Measurements from ENCODE around the gene RBP2. TPM values are rescaled to one million over a fixed set of nuclear protein-coding genes. Genes with fewer than 3 reads are reported as not detected.

RBP2 gene
- total and polyA plus RNA-seq, 3 experiments from 2014 or later: not detected

DNA sequence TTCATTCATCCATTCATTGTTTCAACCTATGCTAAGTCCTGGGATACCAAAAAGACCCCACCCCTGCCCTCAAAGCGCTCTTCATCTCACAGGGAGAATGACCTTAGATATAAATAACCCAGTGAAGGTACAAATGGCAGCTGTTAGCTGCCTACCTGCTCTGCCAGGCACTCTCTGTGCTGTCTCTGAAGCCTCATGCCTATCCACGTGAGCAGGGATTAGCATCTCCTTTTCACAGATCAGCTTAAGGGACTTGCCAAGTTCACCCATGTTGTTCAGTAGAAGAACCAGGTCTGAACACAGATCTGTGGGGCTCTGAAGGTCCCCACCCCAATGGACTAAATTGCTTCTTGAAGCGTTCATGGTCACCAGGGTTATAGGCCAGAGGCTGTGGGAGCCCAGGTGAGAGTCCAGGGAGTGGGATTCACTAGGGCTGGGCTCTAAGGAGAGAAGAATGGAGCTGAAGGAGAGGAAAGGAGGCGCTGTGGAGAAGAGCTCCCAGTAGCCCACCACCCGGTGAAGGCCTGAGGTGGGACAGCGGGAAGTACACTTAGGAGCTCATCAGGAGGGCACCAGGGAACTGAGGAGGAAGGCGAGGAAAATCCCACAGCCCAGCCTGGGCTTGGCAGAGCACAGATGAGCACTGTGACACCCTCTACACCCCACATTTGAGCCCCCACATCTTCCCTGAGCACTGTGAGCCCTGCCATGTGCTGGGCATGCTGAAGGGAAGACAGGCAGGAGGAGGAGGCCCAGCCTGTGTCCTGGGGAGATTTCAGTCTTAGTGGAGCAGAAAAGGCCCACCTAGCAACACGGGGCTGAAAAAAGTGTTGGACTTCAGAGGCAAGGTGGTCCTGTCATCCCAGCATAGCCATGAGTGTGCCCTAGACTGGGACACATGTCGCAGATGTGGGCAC, 42.9 kb upstream of the RBP2 start:
- peaks cover 5 to 6% of the 10 kb centered on the region in 2 donors for H3K27me3 Mint-ChIP-seq
- Histone ChIP-seq H3K4me3 (ENCODE audit: low read length) (no peak overlapping the region), H3K27me3 (ENCODE audit: insufficient read depth, low read length, poor library complexity, severe bottlenecking) (peaks cover 4% of the 10 kb centered on the region), H3K9me3 (ENCODE audit: low read length) (no peaks in the 10 kb centered on the region), H3K4me1 (ENCODE audit: insufficient read depth, low read length) (no peaks in the 10 kb centered on the region), H3K27ac (ENCODE audit: low read depth, low read length) (no peak overlapping the region), H3K36me3 (ENCODE audit: insufficient read depth, low read length) (no peaks in the 10 kb centered on the region)
- DNase-seq: no peak
- H3K9me3 Mint-ChIP-seq: no peaks in the 10 kb centered on the region
- no peak overlapping the region for H3K27ac Mint-ChIP-seq
- no peaks in the 10 kb centered on the region for H3K36me3 Mint-ChIP-seq
- POLR2A ChIA-PET: no interaction called here
- H3K4me1 Mint-ChIP-seq: no peaks in the 10 kb centered on the region
- H3K4me3 Mint-ChIP-seq: no peak overlapping the region
- CTCF ChIA-PET: no interaction called here

DNA sequence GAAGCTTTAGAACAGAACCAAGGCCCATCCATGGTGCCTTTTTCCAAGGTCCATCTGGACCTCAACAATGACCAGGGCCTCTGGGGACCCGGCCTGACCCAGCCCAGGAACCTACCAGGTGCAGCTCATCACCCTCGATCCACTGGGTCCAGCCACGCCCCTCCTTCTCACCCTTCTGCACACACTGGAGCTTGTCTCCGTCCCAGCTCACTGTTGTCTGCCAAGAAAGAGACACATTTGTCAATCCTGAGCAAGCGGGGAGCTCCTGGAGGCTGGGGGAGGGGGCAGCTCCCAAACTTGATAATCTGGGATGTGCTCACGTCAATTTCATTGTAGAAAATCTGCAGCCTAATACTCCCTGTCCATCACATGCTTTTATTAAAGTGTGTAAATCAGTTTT, 42.0 kb upstream of the RBP2 start:
- H3K27ac ChIP-seq (ENCODE audit: low read depth, low read length): no peak overlapping the region
- no peaks in the 10 kb centered on the region for H3K9me3 ChIP-seq (ENCODE audit: low read length)
- ChIA-PET POLR2A (no interaction called here), CTCF (no interaction called here)
- no peak overlapping the region for H3K27ac Mint-ChIP-seq
- H3K4me1 Mint-ChIP-seq: no peaks in the 10 kb centered on the region
- H3K36me3 Mint-ChIP-seq: no peaks in the 10 kb centered on the region
- H3K36me3 ChIP-seq (ENCODE audit: insufficient read depth, low read length): no peaks in the 10 kb centered on the region
- H3K4me3 Mint-ChIP-seq: no peak overlapping the region
- H3K27me3 Mint-ChIP-seq: peaks cover 4 to 6% of the 10 kb centered on the region in 2 donors
- no peak for DNase-seq
- peaks cover 0 to 2% (median 0%) of the 10 kb centered on the region in 5 donors for H3K9me3 Mint-ChIP-seq
- no peaks in the 10 kb centered on the region for H3K4me1 ChIP-seq (ENCODE audit: insufficient read depth, low read length)
- no peak overlapping the region for H3K4me3 ChIP-seq (ENCODE audit: low read length)
- peaks cover 4% of the 10 kb centered on the region for H3K27me3 ChIP-seq (ENCODE audit: insufficient read depth, low read length, poor library complexity, severe bottlenecking)

DNA sequence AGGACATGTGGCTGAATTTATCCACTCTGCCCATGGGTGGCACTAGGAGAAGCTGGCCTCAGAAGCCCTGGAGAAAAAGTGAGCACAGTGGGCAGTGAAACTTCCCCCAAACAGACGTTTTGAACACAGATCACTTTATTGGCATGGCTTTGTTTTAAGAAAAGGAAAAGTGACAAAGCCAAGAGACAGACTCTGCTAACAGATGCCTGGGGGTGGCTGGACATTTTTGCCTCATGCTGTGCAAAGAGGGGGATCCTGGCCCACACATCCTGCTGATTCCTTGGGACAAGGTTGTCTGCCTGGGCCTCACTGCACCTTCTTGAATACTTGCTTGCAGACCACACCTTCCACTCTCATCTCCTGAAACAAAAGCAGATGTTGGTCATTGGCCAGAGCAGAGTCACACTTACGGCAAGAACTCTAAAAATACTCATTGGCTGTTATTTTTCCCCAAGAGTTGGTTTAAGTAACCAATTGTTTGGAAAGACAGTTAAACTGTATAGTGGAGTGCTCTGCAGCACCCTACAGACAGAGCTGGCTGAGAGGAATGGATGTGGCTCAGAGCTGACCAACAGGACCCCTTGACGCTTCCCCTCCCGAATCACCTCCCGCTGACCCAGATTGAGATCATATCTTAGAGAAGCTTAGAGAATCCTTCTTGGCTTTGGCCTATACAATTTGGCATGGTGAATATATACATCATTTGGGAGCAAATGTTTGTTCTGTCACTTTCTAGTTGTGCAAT, 41.2 kb upstream of the RBP2 start:
- H3K4me1 Mint-ChIP-seq: no peaks in the 10 kb centered on the region
- Histone ChIP-seq H3K4me1 (ENCODE audit: insufficient read depth, low read length) (no peaks in the 10 kb centered on the region), H3K36me3 (ENCODE audit: insufficient read depth, low read length) (no peaks in the 10 kb centered on the region), H3K9me3 (ENCODE audit: low read length) (no peaks in the 10 kb centered on the region), H3K4me3 (ENCODE audit: low read length) (no peak overlapping the region), H3K27ac (ENCODE audit: low read depth, low read length) (no peak overlapping the region), H3K27me3 (ENCODE audit: insufficient read depth, low read length, poor library complexity, severe bottlenecking) (peaks cover 4% of the 10 kb centered on the region)
- H3K4me3 Mint-ChIP-seq: no peak overlapping the region
- no peaks in the 10 kb centered on the region for H3K36me3 Mint-ChIP-seq
- no peak for DNase-seq
- peaks cover 0 to 2% (median 0%) of the 10 kb centered on the region in 5 donors for H3K9me3 Mint-ChIP-seq
- ChIA-PET POLR2A (no interaction called here), CTCF (no interaction called here)
- H3K27me3 Mint-ChIP-seq: peaks cover 4 to 6% of the 10 kb centered on the region in 2 donors
- no peak overlapping the region for H3K27ac Mint-ChIP-seq

DNA sequence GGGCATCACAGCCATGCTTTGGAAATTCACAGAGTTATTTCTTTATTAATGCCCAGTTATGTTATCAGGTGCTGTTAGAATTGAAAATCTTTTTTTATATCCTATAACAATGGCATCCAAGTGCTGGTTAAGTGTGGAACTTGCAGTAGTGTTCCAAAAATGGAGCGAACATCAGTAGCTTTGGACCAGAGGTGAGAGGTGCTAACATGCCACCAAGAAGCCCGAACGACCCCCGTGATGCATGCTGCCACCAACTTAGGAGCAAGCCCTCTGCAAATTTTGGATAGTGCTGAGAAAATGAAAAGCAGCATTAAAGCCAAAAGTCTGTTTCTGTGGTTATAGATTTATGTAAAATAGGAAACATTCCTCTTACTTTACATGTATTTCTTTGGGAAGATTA, 38.4 kb upstream of the RBP2 start:
- Histone ChIP-seq H3K27me3 (ENCODE audit: insufficient read depth, low read length, poor library complexity, severe bottlenecking) (peaks cover 4% of the 10 kb centered on the region), H3K36me3 (ENCODE audit: insufficient read depth, low read length) (no peaks in the 10 kb centered on the region), H3K4me3 (ENCODE audit: low read length) (no peak overlapping the region), H3K9me3 (ENCODE audit: low read length) (no peaks in the 10 kb centered on the region), H3K27ac (ENCODE audit: low read depth, low read length) (no peak overlapping the region), H3K4me1 (ENCODE audit: insufficient read depth, low read length) (no peaks in the 10 kb centered on the region)
- H3K27ac Mint-ChIP-seq: no peak overlapping the region
- CTCF ChIA-PET: no interaction called here
- DNase-seq: no peak
- H3K36me3 Mint-ChIP-seq: no peaks in the 10 kb centered on the region
- H3K4me1 Mint-ChIP-seq: no peaks in the 10 kb centered on the region
- POLR2A ChIA-PET: no interaction called here
- H3K9me3 Mint-ChIP-seq: peaks cover 0 to 2% (median 0%) of the 10 kb centered on the region in 5 donors
- peaks cover 4 to 6% of the 10 kb centered on the region in 2 donors for H3K27me3 Mint-ChIP-seq
- no peak overlapping the region for H3K4me3 Mint-ChIP-seq

DNA sequence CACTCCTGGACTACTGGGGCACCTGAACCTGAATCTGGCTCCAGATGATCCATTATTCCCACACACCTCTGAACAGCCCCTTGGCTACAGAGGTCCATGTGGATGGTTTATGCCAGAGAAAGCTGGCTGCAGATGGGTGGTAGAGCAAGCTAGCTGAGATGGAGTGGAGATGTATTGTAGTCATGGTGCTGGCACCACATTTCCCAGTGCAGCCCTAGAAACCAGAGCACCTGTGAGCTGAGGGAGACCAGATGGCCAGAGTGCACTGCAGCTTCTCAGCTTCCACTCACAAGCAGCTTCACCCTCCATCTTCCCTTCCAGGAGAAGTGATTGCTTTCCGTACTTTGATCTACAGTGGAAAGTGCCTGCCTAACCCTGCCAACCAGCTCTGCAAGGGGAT, 33.3 kb upstream of the RBP2 start:
- H3K36me3 ChIP-seq (ENCODE audit: insufficient read depth, low read length): no peaks in the 10 kb centered on the region
- no peak for DNase-seq
- H3K4me1 ChIP-seq (ENCODE audit: insufficient read depth, low read length): no peaks in the 10 kb centered on the region
- H3K4me3 Mint-ChIP-seq: no peak overlapping the region
- POLR2A ChIA-PET: no interaction called here
- H3K4me1 Mint-ChIP-seq: no peaks in the 10 kb centered on the region
- no peaks in the 10 kb centered on the region for H3K27me3 Mint-ChIP-seq
- no peaks in the 10 kb centered on the region for H3K9me3 ChIP-seq (ENCODE audit: low read length)
- H3K27me3 ChIP-seq (ENCODE audit: insufficient read depth, low read length, poor library complexity, severe bottlenecking): no peaks in the 10 kb centered on the region
- H3K27ac Mint-ChIP-seq: no peak overlapping the region
- H3K36me3 Mint-ChIP-seq: no peaks in the 10 kb centered on the region
- peaks cover 0 to 2% (median 0%) of the 10 kb centered on the region in 5 donors for H3K9me3 Mint-ChIP-seq
- no peak overlapping the region for H3K4me3 ChIP-seq (ENCODE audit: low read length)
- CTCF ChIA-PET: no interaction called here
- H3K27ac ChIP-seq (ENCODE audit: low read depth, low read length): no peak overlapping the region

DNA sequence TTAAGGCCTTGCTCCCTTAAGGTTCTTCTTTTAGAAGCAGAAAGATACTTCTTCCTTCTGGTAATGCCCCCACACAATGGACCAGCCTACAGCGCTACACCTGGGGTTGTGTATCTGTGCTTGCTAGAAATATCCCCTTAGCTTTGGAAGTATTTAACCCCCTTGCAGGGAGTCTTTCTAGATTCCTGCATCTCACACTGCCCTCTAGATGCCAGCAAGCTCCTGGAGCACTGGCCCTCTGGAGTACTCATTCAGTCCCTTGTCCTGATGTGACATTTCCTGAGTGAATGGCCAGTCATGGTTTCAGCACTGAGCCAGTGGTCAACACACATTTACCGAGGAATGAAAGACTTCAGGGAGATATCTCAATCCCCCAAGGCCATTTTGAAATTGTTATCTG, 30.4 kb upstream of the RBP2 start:
- ChIA-PET POLR2A (no interaction called here), CTCF (no interaction called here)
- no peak overlapping the region for H3K27ac Mint-ChIP-seq

DNA sequence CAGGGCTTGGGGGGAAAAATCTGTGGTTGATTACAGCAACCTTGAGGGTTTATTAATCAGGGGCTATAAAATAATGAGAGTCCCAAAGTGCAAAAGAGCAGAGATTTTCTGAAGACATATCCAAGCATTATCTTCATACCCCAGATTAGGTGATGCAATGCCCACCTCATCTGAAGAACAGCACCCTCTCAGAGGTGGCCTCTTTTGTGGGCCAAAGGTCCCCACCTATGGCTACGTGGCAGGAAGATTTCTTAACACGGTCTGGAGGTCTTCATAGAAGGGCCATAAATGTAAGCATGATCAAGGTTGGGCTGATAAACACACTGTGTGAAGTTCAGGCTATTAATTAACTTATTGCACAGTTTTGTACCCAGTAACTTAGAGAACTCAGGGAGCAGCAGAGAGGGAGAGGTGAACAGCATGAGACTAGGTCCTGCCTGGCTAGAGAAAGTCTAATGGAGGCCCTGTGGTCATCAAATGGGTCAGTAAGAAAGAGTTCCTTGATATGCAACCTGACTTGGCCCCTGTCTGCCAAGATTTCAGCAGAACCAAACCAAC, 29.6 kb upstream of the RBP2 start:
- DNase-seq: no peak
- POLR2A ChIA-PET: no interaction called here
- no peaks in the 10 kb centered on the region for H3K27me3 ChIP-seq (ENCODE audit: insufficient read depth, low read length, poor library complexity, severe bottlenecking)
- H3K4me1 ChIP-seq (ENCODE audit: insufficient read depth, low read length): no peaks in the 10 kb centered on the region
- H3K4me1 Mint-ChIP-seq: no peaks in the 10 kb centered on the region
- H3K36me3 Mint-ChIP-seq: no peaks in the 10 kb centered on the region
- H3K9me3 ChIP-seq (ENCODE audit: low read length): no peaks in the 10 kb centered on the region
- no peaks in the 10 kb centered on the region for H3K9me3 Mint-ChIP-seq
- CTCF ChIA-PET: no interaction called here
- H3K4me3 Mint-ChIP-seq: no peak overlapping the region
- no peak overlapping the region for H3K27ac ChIP-seq (ENCODE audit: low read depth, low read length)
- no peaks in the 10 kb centered on the region for H3K27me3 Mint-ChIP-seq
- H3K27ac Mint-ChIP-seq: no peak overlapping the region
- no peak overlapping the region for H3K4me3 ChIP-seq (ENCODE audit: low read length)
- no peaks in the 10 kb centered on the region for H3K36me3 ChIP-seq (ENCODE audit: insufficient read depth, low read length)

More for the DNA sequence above, 30.4 kb upstream of the RBP2 start:
- DNase-seq: no peak
- Histone ChIP-seq H3K36me3 (ENCODE audit: insufficient read depth, low read length) (no peaks in the 10 kb centered on the region), H3K4me3 (ENCODE audit: low read length) (no peak overlapping the region), H3K27ac (ENCODE audit: low read depth, low read length) (no peak overlapping the region), H3K4me1 (ENCODE audit: insufficient read depth, low read length) (no peaks in the 10 kb centered on the region), H3K9me3 (ENCODE audit: low read length) (no peaks in the 10 kb centered on the region), H3K27me3 (ENCODE audit: insufficient read depth, low read length, poor library complexity, severe bottlenecking) (no peaks in the 10 kb centered on the region)
- Mint-ChIP-seq H3K4me3 (no peak overlapping the region), H3K36me3 (no peaks in the 10 kb centered on the region), H3K4me1 (no peaks in the 10 kb centered on the region), H3K27me3 (no peaks in the 10 kb centered on the region), H3K9me3 (no peaks in the 10 kb centered on the region)

DNA sequence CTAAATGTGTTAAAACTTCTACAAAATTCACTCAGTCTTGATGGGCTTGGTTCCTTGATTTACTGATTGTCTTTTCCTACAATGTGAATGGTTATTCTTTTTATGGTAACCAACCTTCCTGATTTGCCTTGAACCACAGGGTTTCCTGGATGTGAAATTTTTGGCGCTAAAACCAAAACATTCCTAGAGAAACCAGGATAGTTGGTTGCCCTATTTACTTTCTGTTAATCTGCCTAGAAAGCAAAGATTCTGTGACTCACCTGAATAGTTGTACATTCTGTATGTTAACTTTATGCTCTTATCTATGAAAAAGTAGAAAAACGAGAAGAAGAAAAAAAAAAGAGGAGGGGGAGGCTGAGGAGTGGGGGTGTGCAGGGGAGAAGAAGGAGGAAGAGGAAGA, 23.2 kb upstream of the RBP2 start:
- Mint-ChIP-seq H3K36me3 (peaks cover 0 to 17% (median 6%) of the 10 kb centered on the region in 3 donors), H3K9me3 (peaks cover 11 to 21% (median 18%) of the 10 kb centered on the region in 5 donors), H3K27ac (no peak overlapping the region), H3K4me1 (no peaks in the 10 kb centered on the region), H3K27me3 (no peaks in the 10 kb centered on the region), H3K4me3 (no peak overlapping the region)
- Histone ChIP-seq H3K9me3 (ENCODE audit: low read length) (no peaks in the 10 kb centered on the region), H3K4me3 (ENCODE audit: low read length) (no peak overlapping the region), H3K27me3 (ENCODE audit: insufficient read depth, low read length, poor library complexity, severe bottlenecking) (no peaks in the 10 kb centered on the region), H3K27ac (ENCODE audit: low read depth, low read length) (no peak overlapping the region), H3K4me1 (ENCODE audit: insufficient read depth, low read length) (no peaks in the 10 kb centered on the region), H3K36me3 (ENCODE audit: insufficient read depth, low read length) (no peaks in the 10 kb centered on the region)
- no peak for DNase-seq
- ChIA-PET POLR2A (no interaction called here), CTCF (no interaction called here)

Measured in CD8-positive, alpha-beta memory T cell (primary cell).